GM19397 (cell line): ENCODE results near the gene CTNND2.
A peak's percentile ranks its signal among the peaks of the same experiment; 100 is the strongest.
"Not testable (repeated sequence)": the region's sequence is repeated elsewhere in the genome, so short reads cannot be mapped to it uniquely, and the experiment has no call there.

ENCODE experiments used
- ATAC-seq: cut with Tn5 transposase; IDR thresholded peaks from one replicate; pipeline ENCODE4 v1.9.1; 2021; ENCODE audit warnings: mild to moderate bottlenecking, moderate library complexity; ENCODE audit not compliant: unreplicated experiment

Gene CTNND2

GRCh38 chr5:11148810-11149539 lies 755.3 kb downstream of the CTNND2 start:
- ATAC-seq: no peak

GRCh38 chr5:11146171-11146570 lies 758.1 kb downstream of the CTNND2 start:
- no peak for ATAC-seq

- peak; percentile 85 for ATAC-seq
Measured at GRCh38 chr5:11143456-11144267, 760.6 kb downstream of the CTNND2 start.

GRCh38 chr5:11139217-11139865 lies 764.9 kb downstream of the CTNND2 start:
- no peak for ATAC-seq

GRCh38 chr5:11130131-11130530 lies 774.1 kb downstream of the CTNND2 start:
- ATAC-seq: no peak

- no peak for ATAC-seq
Measured at GRCh38 chr5:11128021-11128420, 776.2 kb downstream of the CTNND2 start.

GRCh38 chr5:11126844-11127243 lies 777.4 kb downstream of the CTNND2 start:
- no peak for ATAC-seq

- no peak for ATAC-seq
Measured at GRCh38 chr5:11121885-11122284, 782.4 kb downstream of the CTNND2 start.

GRCh38 chr5:11110128-11110527 lies 794.1 kb downstream of the CTNND2 start:
- ATAC-seq: no peak

GRCh38 chr5:11105696-11106095 lies 798.5 kb downstream of the CTNND2 start:
- no peak for ATAC-seq

GRCh38 chr5:11104651-11105112 lies 799.6 kb downstream of the CTNND2 start:
- ATAC-seq: no peak

GRCh38 chr5:11104210-11104609 lies 800.0 kb downstream of the CTNND2 start:
- ATAC-seq: no peak

- no peak for ATAC-seq
Measured at GRCh38 chr5:11084111-11084510, 820.1 kb downstream of the CTNND2 start.

GRCh38 chr5:11082404-11082945 lies 821.8 kb downstream of the CTNND2 start:
- ATAC-seq: no peak

- no peak for ATAC-seq
Measured at GRCh38 chr5:11076945-11077613, 827.2 kb downstream of the CTNND2 start.

- no peak for ATAC-seq
Measured at GRCh38 chr5:11075035-11075805, 829.0 kb downstream of the CTNND2 start.

GRCh38 chr5:11072568-11072967 lies 831.7 kb downstream of the CTNND2 start:
- no peak for ATAC-seq

- no peak for ATAC-seq
Measured at GRCh38 chr5:11072076-11072475, 832.2 kb downstream of the CTNND2 start.

GRCh38 chr5:11069041-11069440 lies 835.2 kb downstream of the CTNND2 start:
- ATAC-seq: no peak

- ATAC-seq: not testable (repeated sequence)
Measured at GRCh38 chr5:11065723-11066122, 838.5 kb downstream of the CTNND2 start.
